ENCODE measurements around the gene HS6ST2.

Gene HS6ST2

DNA sequence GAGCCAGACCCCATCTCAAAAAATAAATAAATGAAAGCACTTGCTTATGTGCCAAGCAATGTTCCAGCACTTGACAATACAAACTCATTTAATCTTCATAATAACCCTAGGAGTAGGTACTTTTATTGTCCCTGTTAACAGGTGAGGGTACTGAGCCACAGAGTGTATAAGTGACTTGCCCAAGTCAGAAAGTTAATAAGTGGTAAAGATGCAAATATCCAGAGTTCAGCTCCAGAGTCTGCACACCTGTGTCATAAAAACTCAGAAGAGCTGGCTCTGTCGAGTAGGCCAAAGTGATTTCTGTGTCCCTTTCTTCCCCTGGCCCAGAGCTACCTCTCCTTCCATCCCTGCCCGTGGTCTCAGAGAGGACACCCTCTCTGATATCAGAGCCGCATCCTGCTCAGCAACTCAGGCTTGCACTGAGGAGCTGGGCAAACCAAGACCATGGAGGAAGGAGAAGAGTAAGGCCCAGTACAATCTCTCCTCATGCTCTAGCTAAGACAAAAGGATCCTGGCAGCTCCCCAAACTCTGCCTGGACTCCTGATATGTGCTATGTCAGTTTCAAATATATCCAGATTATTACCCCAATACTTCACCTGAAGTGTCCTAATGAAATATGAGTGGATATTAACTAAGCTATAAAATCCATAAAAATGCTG is 136.3 kb downstream of the HS6ST2 start:
- TF ChIP-seq, protein P1, sequence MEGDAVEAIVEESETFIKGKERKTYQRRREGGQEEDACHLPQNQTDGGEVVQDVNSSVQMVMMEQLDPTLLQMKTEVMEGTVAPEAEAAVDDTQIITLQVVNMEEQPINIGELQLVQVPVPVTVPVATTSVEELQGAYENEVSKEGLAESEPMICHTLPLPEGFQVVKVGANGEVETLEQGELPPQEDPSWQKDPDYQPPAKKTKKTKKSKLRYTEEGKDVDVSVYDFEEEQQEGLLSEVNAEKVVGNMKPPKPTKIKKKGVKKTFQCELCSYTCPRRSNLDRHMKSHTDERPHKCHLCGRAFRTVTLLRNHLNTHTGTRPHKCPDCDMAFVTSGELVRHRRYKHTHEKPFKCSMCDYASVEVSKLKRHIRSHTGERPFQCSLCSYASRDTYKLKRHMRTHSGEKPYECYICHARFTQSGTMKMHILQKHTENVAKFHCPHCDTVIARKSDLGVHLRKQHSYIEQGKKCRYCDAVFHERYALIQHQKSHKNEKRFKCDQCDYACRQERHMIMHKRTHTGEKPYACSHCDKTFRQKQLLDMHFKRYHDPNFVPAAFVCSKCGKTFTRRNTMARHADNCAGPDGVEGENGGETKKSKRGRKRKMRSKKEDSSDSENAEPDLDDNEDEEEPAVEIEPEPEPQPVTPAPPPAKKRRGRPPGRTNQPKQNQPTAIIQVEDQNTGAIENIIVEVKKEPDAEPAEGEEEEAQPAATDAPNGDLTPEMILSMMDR (conservative IDR thresholded peaks at IDR 0.05; ENCODE audit: control insufficient read depth, insufficient read depth, low read depth, low read length), result no peak
- H3K4me3 ChIP-seq (ENCODE audit: control insufficient read depth, low read depth, low read length), result no peak overlapping the region
- DNase-seq (ENCODE audit: low read depth), result no peak

DNA sequence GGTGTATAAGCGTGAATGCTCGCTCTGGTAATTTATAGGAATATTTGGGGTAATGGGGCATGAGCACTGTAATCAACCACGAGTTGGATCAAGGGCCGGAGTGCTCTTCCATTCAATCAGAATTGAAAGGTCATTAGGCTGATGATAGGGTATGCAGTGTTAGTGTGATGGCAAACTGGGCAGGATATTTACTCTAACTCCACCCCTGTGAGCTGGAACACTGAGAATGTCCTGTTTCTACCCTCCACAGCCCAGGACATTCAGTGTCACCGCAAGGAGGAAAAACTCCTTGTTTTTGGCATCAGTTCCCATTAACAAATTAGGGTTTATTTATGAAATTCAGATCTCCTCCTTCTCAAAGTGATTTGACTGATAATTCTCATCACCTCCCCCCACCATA is 137.8 kb downstream of the HS6ST2 start:
- no peak for DNase-seq (ENCODE audit: low read depth)
- TF ChIP-seq, protein P1 (conservative IDR thresholded peaks at IDR 0.05; ENCODE audit: control insufficient read depth, insufficient read depth, low read depth, low read length), result no peak
- no peak overlapping the region for H3K4me3 ChIP-seq (ENCODE audit: control insufficient read depth, low read depth, low read length)

DNA sequence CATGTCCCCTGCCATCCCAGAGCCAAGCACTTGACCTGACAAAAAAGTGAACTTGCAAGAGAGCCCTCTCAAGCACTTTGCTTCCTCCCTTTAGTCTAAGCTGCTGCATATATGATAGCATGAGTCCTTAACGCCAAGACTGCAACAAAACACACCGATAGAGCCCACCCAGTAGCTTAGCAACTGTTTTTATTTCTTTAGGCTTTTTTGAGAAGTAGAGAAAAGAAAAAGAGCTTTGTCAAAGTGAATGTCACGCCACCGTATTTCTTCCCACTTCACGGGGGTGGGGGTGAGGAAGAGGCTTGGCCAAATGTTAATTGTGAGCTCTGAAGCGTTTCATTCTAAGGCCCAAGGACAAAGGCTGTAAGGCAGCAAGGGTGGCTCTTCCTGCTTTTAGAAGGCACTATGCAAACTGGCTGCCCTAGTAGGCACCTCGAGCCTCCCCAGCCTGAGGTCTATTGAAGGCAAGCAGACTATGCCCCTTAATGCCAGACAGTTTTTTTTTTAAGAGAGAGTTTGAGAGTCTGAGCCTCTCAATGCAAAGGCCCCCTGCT is 138.6 kb downstream of the HS6ST2 start:
- DNase-seq (ENCODE audit: low read depth), result no peak
- no peak overlapping the region for H3K4me3 ChIP-seq (ENCODE audit: control insufficient read depth, low read depth, low read length)
- TF ChIP-seq, protein P1 (conservative IDR thresholded peaks at IDR 0.05; ENCODE audit: control insufficient read depth, insufficient read depth, low read depth, low read length), result no peak

DNA sequence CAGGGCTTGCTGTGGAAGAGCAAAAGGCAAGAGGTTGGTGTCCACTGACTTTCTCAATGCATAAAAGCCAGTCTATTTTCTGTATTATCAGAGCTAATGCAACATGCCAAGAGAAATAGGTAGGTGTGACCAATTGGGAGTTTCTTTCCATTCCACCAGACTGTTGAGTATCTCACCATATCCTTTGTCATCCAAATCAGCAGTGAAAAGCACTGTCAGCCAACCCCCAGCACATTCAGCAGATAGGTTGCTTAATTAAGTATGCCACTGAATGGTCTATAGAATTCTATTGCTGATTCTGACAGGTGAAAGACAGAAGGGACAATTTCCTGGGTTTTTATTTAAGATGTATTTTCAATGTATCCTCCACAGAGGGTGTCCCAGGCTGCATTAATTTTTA is 139.8 kb downstream of the HS6ST2 start:
- no peak for DNase-seq (ENCODE audit: low read depth)
- H3K4me3 ChIP-seq (ENCODE audit: control insufficient read depth, low read depth, low read length), result no peak overlapping the region
- TF ChIP-seq, protein P1 (conservative IDR thresholded peaks at IDR 0.05; ENCODE audit: control insufficient read depth, insufficient read depth, low read depth, low read length), result no peak

DNA sequence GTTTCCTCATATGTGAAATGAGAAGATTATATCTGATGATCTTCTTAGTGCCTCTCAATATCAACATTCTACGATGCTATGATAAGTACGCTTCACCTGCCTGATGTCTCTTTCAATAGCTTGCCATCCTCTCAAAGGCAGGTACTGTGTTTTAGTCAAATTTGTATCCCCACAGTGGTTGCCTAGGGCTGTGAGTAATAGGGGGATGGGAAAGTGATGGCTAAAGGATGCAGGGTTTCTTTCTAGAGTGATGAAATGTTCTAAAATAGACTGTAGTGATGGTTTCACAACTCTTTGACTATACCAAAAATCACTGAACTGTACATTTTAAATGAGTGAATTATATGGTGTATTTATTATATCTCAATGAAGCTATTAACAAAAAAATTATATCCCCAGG is 142.8 kb downstream of the HS6ST2 start:
- TF ChIP-seq, protein P1 (conservative IDR thresholded peaks at IDR 0.05; ENCODE audit: control insufficient read depth, insufficient read depth, low read depth, low read length), result no peak
- DNase-seq (ENCODE audit: low read depth), result no peak
- H3K4me3 ChIP-seq (ENCODE audit: control insufficient read depth, low read depth, low read length), result no peak overlapping the region

DNA sequence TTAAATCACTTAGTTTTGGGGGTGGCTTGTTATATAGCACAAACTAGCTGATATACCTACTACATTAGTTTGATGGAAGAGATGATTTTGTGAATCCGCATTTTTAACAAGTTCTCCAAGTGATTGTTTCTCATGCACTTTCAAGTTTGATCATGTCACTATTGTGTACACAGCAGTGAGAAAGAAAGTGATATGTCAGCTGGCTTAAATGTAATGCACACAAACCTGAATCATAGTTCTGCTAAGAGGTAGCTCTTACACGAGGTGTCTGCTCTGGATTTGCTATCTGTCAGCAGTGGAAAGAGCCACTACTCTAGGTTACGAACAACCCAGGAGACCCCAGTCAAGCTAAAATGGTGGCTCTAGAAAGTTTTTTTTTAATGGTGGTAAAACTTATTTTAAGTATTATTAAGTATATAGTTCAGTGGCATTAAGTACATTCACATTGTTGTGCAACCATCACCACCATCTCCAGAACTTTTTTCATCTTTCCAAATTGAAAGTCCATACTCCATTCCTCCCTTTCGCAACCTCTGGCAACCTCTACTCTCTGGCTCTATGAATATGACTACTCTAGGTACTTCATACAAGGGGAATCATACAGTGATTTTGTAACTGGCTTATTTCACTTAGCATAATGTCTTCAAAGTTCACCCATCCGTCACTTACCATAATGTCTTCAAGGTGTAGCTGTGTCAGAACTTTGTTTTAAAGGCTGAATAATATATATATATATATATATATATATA is 147.3 kb downstream of the HS6ST2 start:
- TF ChIP-seq, protein P1 (conservative IDR thresholded peaks at IDR 0.05; ENCODE audit: control insufficient read depth, insufficient read depth, low read depth, low read length), result no peak
- no peak overlapping the region for H3K4me3 ChIP-seq (ENCODE audit: control insufficient read depth, low read depth, low read length)
- DNase-seq (ENCODE audit: low read depth), result no peak

Measured in fibroblast of mammary gland (primary cell).